IPS-11a (cell line): ENCODE measurements around the gene ARHGAP42.
"Not testable (repeated sequence)": the region's sequence is repeated elsewhere in the genome, so short reads cannot be mapped to it uniquely, and the experiment has no call there.

Experiments
- H3K4me3 ChIP-seq: one replicate; pipeline ENCODE4 v1.5.1; 2013; ENCODE audit warnings: low read depth, low read length, control low read depth

ARHGAP42 gene

GRCh38 chr11:101003468-101003867 lies 316.4 kb downstream of the ARHGAP42 start:
- H3K4me3 ChIP-seq, result no peak overlapping the region

- H3K4me3 ChIP-seq, result no peak overlapping the region
Observed at GRCh38 chr11:101008961-101009689, 322.0 kb downstream of the ARHGAP42 start.

GRCh38 chr11:101009690-101010055 lies 322.6 kb downstream of the ARHGAP42 start:
- H3K4me3 ChIP-seq, result no peak overlapping the region

- H3K4me3 ChIP-seq, result no peak overlapping the region
Observed at GRCh38 chr11:101010899-101011298, 323.8 kb downstream of the ARHGAP42 start.

GRCh38 chr11:101011881-101012280 lies 324.8 kb downstream of the ARHGAP42 start:
- no peak overlapping the region for H3K4me3 ChIP-seq

GRCh38 chr11:101013702-101014101 lies 326.6 kb downstream of the ARHGAP42 start:
- not testable (repeated sequence) for H3K4me3 ChIP-seq

- no peak overlapping the region for H3K4me3 ChIP-seq
Observed at GRCh38 chr11:101014600-101015285, 327.7 kb downstream of the ARHGAP42 start.

GRCh38 chr11:101019870-101020269 lies 332.8 kb downstream of the ARHGAP42 start:
- H3K4me3 ChIP-seq, result no peak overlapping the region

GRCh38 chr11:101022256-101022655 lies 335.2 kb downstream of the ARHGAP42 start:
- no peak overlapping the region for H3K4me3 ChIP-seq

- no peak overlapping the region for H3K4me3 ChIP-seq
Observed at GRCh38 chr11:101028644-101029043, 341.6 kb downstream of the ARHGAP42 start.

- H3K4me3 ChIP-seq, result no peak overlapping the region
Observed at GRCh38 chr11:101030015-101030414, 342.9 kb downstream of the ARHGAP42 start.

GRCh38 chr11:101030692-101031091 lies 343.6 kb downstream of the ARHGAP42 start:
- H3K4me3 ChIP-seq, result no peak overlapping the region

- no peak overlapping the region for H3K4me3 ChIP-seq
Observed at GRCh38 chr11:101031713-101032112, 344.6 kb downstream of the ARHGAP42 start.

GRCh38 chr11:101032991-101033390 lies 345.9 kb downstream of the ARHGAP42 start:
- no peak overlapping the region for H3K4me3 ChIP-seq

- no peak overlapping the region for H3K4me3 ChIP-seq
Observed at GRCh38 chr11:101034076-101034475, 347.0 kb downstream of the ARHGAP42 start.

- no peak overlapping the region for H3K4me3 ChIP-seq
Observed at GRCh38 chr11:101035872-101036271, 348.8 kb downstream of the ARHGAP42 start.
